GM12892 (cell line): ENCODE results near the gene GFRA1. TPM values are rescaled to one million over a fixed set of nuclear protein-coding genes. Genes with fewer than 3 reads are reported as not detected.

Source experiments
- DNase-seq: peaks from one replicate; pipeline ENCODE4 v3.0.0; 2011; ENCODE audit not compliant: insufficient read length
- FAIRE-seq: peaks from 2 replicates; lab custom pipeline; 2011; peaks lifted over from hg19 to GRCh38; lab: Jason Lieb, UNC
- POLR2A ChIP-seq: IDR thresholded peaks from 2 replicates; pipeline ENCODE4 v1.6.1; 2011; ENCODE audit warnings: low read depth, low read length, control low read depth
- POLR2AphosphoS5 ChIP-seq: IDR thresholded peaks from 2 replicates; pipeline ENCODE4 v1.6.1; 2011; ENCODE audit warnings: low read depth, low read length, control low read depth
- TAF1 ChIP-seq: IDR thresholded peaks from 2 replicates; pipeline ENCODE4 v1.6.1; 2011; ENCODE audit warnings: low read depth, mild to moderate bottlenecking, control low read depth, low read length, borderline replicate concordance
- polyA plus RNA-seq: library from polyadenylated mRNA; unstranded; fragments of >200 nt; gene quantifications from one replicate; pipeline ENCODE4 v1.2.1, GENCODE V29; 2012; ENCODE audit warnings: missing spikeins, inconsistent platforms; ENCODE audit not compliant: missing spikeins

The GFRA1 gene, protein sequence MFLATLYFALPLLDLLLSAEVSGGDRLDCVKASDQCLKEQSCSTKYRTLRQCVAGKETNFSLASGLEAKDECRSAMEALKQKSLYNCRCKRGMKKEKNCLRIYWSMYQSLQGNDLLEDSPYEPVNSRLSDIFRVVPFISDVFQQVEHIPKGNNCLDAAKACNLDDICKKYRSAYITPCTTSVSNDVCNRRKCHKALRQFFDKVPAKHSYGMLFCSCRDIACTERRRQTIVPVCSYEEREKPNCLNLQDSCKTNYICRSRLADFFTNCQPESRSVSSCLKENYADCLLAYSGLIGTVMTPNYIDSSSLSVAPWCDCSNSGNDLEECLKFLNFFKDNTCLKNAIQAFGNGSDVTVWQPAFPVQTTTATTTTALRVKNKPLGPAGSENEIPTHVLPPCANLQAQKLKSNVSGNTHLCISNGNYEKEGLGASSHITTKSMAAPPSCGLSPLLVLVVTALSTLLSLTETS
- polyA plus RNA-seq, result not detected

DNA sequence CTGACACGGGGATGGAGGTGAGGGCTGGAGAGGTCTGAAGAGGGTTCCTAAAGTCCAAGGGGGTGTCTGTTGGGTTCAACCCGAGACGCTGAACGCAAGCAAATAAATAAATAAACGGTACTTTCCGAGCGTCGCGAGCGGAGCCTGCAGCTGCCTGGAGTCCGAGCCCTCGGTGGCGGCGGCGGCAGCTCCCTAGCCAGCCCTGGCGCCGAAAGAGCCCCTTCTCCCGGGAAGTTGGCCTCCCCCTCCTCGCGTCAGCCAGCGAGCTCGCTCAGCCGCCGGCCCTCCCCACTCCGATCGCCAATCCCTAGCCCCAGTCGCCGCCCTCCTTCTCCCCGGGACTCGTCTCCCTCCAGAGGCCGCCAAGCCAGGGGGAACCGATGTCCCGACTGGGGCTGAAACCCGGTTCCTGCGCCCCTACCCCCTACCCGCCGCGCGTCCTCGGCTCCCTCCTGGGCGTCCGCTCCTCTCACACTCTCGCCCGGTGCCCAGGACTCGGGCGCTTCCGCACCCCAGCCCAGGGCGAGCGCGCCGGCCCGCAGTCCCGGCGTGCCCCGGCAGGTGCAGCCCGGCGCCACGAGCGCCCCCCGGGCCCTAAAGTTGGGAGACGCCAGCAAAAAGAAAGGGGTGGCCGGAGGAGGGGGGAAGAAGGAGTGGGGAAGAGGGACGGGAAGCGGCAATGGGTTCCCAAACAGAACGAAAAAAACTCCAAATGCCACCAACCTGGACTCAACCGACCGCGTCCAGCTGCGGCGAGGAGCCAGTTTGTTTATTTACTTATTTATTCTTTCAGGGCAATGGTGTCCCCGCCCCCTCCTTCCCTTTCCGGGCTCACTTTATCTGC is at the start of gene GFRA1:
GFRA1 (minus strand) TSS at position 767 of the 844 bp plus-strand sequence. CDS start 1,177 bp downstream, outside the sequence.
- no peak for FAIRE-seq
- peak; percentile 30 for DNase-seq

DNA sequence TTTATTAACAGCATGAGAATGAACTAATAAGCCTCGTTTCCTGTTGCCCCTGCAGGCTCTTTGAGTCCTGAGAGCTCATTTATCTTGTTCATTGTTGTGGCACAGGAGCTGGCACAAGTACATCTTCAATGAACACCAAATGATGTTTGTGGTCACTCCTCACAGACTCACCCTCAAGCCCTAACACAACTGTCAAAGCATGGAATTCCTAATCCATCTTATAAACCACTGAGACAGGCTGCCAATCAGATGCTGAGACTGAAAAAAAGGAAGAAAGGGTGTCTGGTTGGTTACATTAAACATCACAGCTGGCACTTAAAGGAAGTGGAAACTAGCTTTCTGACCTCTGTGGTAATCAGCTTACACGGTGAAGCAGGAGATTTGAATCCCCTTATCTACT is 43.5 kb upstream of the GFRA1 start:
- TF ChIP-seq TAF1 (no peak), POLR2AphosphoS5 (no peak), POLR2A (no peak)
- FAIRE-seq (no peak), DNase-seq (no peak)

More for the DNA sequence above, at the start of gene GFRA1:
- TF ChIP-seq POLR2A (no peak), POLR2AphosphoS5 (no peak), TAF1 (no peak)

DNA sequence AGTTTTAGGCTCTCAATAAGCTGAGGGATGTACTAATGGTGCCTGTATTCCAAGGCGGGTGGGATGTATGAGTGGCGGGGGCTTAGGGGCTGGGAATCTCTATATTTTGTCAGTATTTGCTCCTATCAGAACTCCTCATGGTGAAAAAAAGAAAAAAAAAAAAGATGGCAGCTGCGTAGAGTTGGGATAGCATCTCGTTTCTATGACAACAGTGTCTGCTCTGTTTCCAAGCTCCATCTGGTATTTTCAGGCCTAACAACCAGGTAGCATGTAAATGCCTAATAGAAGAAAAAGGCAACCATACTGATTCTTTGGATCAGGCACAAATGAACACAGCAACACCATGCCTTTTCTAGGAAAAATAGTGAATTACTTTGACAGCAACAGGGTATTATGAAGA is 39.5 kb upstream of the GFRA1 start:
- FAIRE-seq, result no peak
- DNase-seq, result no peak
- no peak for TF ChIP-seq POLR2AphosphoS5
- no peak for TF ChIP-seq POLR2A
- no peak for TF ChIP-seq TAF1

DNA sequence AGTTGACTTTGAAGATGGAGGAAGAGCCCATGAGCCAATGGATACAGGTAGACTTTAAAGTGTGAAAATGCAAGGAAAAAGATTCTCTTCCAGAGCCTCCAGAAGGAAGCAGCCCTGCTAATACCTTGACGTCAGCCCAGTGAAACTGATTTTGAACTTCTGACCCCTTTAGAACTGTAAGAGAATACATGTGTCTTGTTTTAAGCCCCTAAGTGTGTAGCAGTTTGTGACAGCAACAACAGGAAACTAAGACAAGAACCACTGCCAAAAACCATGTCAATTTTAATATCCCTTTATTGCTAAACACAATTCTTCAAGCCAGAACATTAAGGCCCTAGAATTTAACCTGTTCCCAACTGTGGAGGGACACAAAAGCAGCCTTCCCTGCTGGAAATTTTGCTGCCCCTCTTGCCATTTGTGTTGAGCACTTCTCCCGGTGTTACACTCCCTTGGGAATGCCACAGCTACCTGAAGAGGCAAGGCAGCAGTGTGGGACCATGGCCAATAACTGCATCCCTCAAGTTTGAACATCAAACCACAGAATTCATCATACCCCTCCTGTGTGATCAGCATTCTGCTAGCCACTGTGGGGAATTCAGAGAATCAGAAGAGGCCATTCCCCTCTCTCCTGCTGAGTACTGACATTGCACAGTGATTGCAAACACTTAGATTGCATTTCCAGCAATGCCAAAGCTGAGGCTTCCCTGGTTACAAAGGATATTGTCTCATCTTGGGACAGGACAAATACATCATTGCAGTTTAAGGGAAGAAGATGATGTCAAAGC is 38.9 kb upstream of the GFRA1 start:
- DNase-seq, result no peak
- no peak for FAIRE-seq
- TF ChIP-seq POLR2A, result no peak
- TF ChIP-seq TAF1, result no peak
- no peak for TF ChIP-seq POLR2AphosphoS5

DNA sequence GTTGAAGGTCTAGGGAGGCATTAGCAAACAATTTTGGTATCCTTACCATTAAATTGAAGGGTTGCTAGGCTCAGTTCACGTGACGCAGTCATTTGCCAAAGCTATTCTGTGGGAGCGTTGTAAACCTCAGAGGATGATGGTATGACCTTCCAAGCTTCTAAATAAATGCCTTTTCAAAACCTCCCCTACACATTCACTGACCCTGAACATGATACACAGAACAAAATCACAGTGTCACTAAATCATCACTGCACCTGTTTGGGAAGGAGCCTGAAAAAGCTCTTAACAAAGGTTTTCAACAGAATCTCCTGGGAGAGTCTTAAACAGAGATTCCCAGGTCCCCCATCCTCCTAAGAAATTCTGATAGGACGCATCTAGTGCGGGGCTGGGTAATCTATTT is 38.0 kb upstream of the GFRA1 start:
- TF ChIP-seq TAF1 (no peak), POLR2AphosphoS5 (no peak), POLR2A (no peak)
- DNase-seq (no peak), FAIRE-seq (no peak)

DNA sequence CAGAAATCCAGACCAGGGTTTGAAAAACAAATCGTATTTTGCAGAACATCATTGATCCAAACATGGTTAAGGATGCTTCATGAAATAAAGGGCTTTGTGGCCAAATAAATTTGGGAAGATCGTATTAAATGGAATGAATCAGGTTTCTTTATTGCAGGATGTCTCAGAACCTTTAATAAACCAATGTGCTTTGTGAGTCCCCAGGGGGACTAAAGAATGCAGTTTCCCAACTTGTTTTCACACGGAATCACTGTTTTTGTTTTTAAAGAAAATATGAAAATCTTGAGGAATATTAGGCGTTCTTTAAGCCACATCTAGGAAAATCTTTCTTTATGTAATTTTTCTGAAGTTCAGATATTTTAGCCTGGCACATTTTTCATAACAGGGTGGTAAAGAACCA is 34.4 kb upstream of the GFRA1 start:
- FAIRE-seq (no peak), DNase-seq (no peak)
- TF ChIP-seq POLR2AphosphoS5 (no peak), POLR2A (no peak), TAF1 (no peak)

DNA sequence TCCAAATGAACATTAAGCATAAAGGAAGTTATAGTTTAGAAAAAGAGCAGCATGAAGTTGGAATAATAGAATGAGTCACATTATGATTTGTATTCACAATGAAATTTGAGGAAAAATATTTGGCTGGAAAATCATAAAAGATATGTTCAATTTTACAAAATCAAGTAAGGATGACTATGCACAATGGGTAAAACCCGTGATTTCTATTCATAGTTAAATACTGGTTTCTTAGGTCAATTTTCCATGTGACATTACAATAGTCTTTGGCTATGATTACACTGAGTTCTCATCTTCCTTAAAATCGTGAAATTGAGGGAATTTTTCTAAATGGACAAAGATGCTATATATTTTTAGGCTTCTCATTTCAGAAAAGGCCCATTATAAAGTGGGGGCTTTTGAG is 33.8 kb upstream of the GFRA1 start:
- TF ChIP-seq POLR2A (no peak), POLR2AphosphoS5 (no peak), TAF1 (no peak)
- FAIRE-seq, result no peak

DNA sequence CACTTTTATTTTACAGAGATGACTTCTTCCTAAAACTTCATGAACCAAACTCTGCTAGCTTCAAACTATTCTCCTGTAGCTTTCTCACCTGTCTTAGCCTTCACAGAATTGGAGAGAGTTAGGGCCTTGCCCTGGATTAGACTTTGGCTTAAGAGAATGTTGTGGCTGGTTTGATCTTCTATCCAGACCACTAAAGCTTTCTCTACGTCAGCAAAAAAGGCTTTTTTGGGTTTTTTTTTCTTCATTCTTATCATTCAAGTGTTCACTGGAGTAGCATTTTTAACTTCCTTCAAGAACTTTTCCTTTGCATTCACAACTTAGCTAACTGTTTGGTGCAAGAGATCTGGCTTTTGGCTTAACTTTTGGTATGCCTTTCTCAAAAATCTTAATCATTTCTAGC is 31.9 kb upstream of the GFRA1 start:
- DNase-seq (no peak), FAIRE-seq (no peak)
- TF ChIP-seq TAF1 (no peak), POLR2AphosphoS5 (no peak), POLR2A (no peak)

More for the DNA sequence above, 33.8 kb upstream of the GFRA1 start:
- no peak for DNase-seq

DNA sequence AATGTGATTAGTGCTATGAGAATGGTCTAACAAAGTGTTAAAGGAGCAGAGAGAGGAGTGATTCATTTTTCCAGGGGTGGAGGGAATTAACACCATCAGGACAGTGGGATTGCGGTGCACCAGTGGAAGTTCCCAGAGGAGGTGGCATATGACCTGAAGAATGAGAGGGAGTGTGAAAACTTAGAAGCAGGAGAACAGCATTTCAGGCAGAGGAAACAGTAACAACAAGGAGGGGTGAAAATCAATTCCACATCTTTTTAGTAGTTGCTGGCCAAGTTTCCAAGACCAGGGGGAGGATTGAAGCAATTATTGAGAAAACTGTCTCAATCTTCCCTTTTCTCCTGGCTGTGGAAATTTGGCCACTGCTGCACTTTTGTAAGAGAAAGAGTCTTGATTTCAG is 27.5 kb upstream of the GFRA1 start:
- FAIRE-seq (no peak), DNase-seq (no peak)
- TF ChIP-seq TAF1, result no peak
- no peak for TF ChIP-seq POLR2AphosphoS5
- TF ChIP-seq POLR2A, result no peak

DNA sequence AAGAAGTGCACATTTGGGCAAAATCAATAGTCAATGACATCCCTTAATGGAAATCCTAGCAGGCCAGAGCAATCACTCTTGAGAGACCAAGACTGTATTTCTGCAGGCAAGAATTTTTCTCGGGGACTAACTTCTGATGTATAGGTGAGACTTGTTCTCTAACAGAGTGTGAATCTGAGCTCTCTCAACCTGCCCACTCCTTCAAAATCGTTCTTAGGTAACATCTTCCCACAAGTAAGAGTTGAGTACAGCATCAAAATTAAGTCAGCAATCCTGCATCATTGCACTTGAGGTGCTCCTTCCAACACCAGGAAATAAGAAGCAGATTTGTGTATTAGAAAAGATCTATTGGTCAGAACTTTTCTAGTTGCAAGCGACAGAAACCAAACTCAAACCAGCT is 25.6 kb upstream of the GFRA1 start:
- TF ChIP-seq POLR2AphosphoS5 (no peak), TAF1 (no peak), POLR2A (no peak)
- DNase-seq (no peak), FAIRE-seq (no peak)

DNA sequence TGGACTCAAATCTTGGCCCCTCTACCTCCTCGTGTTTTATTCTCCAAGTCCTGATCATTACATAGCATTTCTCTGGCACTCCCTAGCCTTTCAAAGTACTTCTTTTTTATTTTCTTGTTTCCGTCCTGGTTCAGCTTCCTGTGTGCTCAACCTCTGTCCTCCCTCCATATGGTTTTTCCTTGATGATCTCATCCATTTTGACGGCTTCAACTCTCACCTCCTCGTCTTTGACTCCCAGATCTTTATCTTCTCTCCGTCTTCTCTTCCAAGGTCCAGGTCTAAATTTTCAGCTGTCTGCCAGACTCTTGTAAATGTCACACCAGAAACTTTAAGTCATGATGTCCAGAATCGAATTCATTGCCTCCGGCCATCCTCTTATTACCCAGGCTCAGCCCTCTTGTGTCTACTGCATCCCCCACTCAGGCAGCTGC is 23.3 kb upstream of the GFRA1 start:
- DNase-seq (no peak), FAIRE-seq (no peak)
- no peak for TF ChIP-seq POLR2AphosphoS5
